Effector memory CD8-positive, alpha-beta T cell (primary cell): ENCODE results near the gene ACSL3.

Experiments
- ATAC-seq: fragments of 150-1000 bp; cut with Tn5 transposase; replicated peaks from 2 replicates; pipeline ENCODE4 v1.10.0; 2021; ENCODE audit warnings: mild to moderate bottlenecking, moderate library complexity
- DNase-seq, 3 experiments: peaks; one replicate each; pipeline ENCODE4 v3.0.0; 2021
- H3K27ac Mint-ChIP-seq, 2 donors: one replicate each; pipeline ENCODE4 v1.8.0; 2022; ENCODE audit warnings: mild to moderate bottlenecking in 2 of 2, mixed read lengths in 2 of 2, moderate library complexity in 2 of 2
- H3K27me3 Mint-ChIP-seq, 2 donors: one replicate each; pipeline ENCODE4 v1.8.0; 2022; ENCODE audit warnings: mixed read lengths in 2 of 2
- H3K36me3 Mint-ChIP-seq: one replicate; pipeline ENCODE4 v1.8.0; 2022; ENCODE audit warnings: mild to moderate bottlenecking, moderate library complexity, mixed read lengths; ENCODE audit not compliant: insufficient read depth
- H3K4me1 Mint-ChIP-seq, 2 donors: one replicate each; pipeline ENCODE4 v1.8.0; 2022; ENCODE audit warnings: low read depth in 2 of 2, mixed read lengths in 2 of 2
- H3K4me3 Mint-ChIP-seq, 2 donors: one replicate each; pipeline ENCODE4 v1.8.0; 2022; ENCODE audit warnings: mild to moderate bottlenecking in 2 of 2, mixed read lengths in 2 of 2, moderate library complexity in 2 of 2
- H3K9me3 Mint-ChIP-seq, 2 donors: one replicate each; pipeline ENCODE4 v1.8.0; 2022; ENCODE audit warnings: mixed read lengths in 2 of 2

The ACSL3 gene

GRCh38 chr2:222938327-222938726 is 77.5 kb downstream of the ACSL3 start:
- no peak for ATAC-seq
- peaks cover 26% of the 10 kb centered on the region for H3K36me3 Mint-ChIP-seq

GRCh38 chr2:222939208-222939856 is 78.5 kb downstream of the ACSL3 start:
- ATAC-seq (peak; percentile 90), DNase-seq (peak; percentile 49 to 62 (median 54))
- no peaks in the 10 kb centered on the region for H3K27me3 Mint-ChIP-seq
- H3K4me3 Mint-ChIP-seq: no peak overlapping the region
- H3K36me3 Mint-ChIP-seq: peaks cover 21% of the 10 kb centered on the region
- peaks cover 5 to 9% of the 10 kb centered on the region in 2 donors for H3K9me3 Mint-ChIP-seq
- H3K4me1 Mint-ChIP-seq: no peaks in the 10 kb centered on the region
- no peak overlapping the region for H3K27ac Mint-ChIP-seq

More at GRCh38 chr2:222938327-222938726, 77.5 kb downstream of the ACSL3 start:
- H3K4me3 Mint-ChIP-seq: no peak overlapping the region
- no peak for DNase-seq
- H3K4me1 Mint-ChIP-seq: no peaks in the 10 kb centered on the region
- no peak overlapping the region for H3K27ac Mint-ChIP-seq
- no peaks in the 10 kb centered on the region for H3K27me3 Mint-ChIP-seq
- peaks cover 5 to 9% of the 10 kb centered on the region in 2 donors for H3K9me3 Mint-ChIP-seq

GRCh38 chr2:222939979-222940378 is 79.1 kb downstream of the ACSL3 start:
- DNase-seq (no peak), ATAC-seq (no peak)
- H3K4me3 Mint-ChIP-seq: no peak overlapping the region
- peaks cover 16% of the 10 kb centered on the region for H3K36me3 Mint-ChIP-seq
- H3K27me3 Mint-ChIP-seq: no peaks in the 10 kb centered on the region
- H3K4me1 Mint-ChIP-seq: no peaks in the 10 kb centered on the region
- H3K9me3 Mint-ChIP-seq: peaks cover 5 to 9% of the 10 kb centered on the region in 2 donors
- no peak overlapping the region for H3K27ac Mint-ChIP-seq

- DNase-seq (no peak), ATAC-seq (no peak)
- Mint-ChIP-seq H3K27me3 (no peaks in the 10 kb centered on the region), H3K9me3 (peaks cover 4 to 9% of the 10 kb centered on the region in 2 donors), H3K4me1 (no peaks in the 10 kb centered on the region), H3K27ac (no peak overlapping the region), H3K4me3 (no peak overlapping the region), H3K36me3 (peaks cover 7% of the 10 kb centered on the region)
Measured at GRCh38 chr2:222941510-222942032, 80.7 kb downstream of the ACSL3 start.

GRCh38 chr2:222942561-222942960 is 81.7 kb downstream of the ACSL3 start:
- no peak overlapping the region for H3K4me3 Mint-ChIP-seq
- H3K27me3 Mint-ChIP-seq: no peaks in the 10 kb centered on the region
- H3K4me1 Mint-ChIP-seq: no peaks in the 10 kb centered on the region
- peaks cover 7% of the 10 kb centered on the region for H3K36me3 Mint-ChIP-seq
- DNase-seq (no peak), ATAC-seq (no peak)
- H3K9me3 Mint-ChIP-seq: peaks cover 3 to 5% of the 10 kb centered on the region in 2 donors
- no peak overlapping the region for H3K27ac Mint-ChIP-seq

GRCh38 chr2:222942977-222943376 is 82.1 kb downstream of the ACSL3 start:
- ATAC-seq: no peak
- H3K36me3 Mint-ChIP-seq: peaks cover 4% of the 10 kb centered on the region
- H3K9me3 Mint-ChIP-seq: peaks cover under 1 to 2% of the 10 kb centered on the region in 2 donors
- H3K27ac Mint-ChIP-seq: no peak overlapping the region
- H3K4me1 Mint-ChIP-seq: no peaks in the 10 kb centered on the region
- no peak overlapping the region for H3K4me3 Mint-ChIP-seq
- DNase-seq: no peak
- H3K27me3 Mint-ChIP-seq: no peaks in the 10 kb centered on the region

GRCh38 chr2:222943820-222944219 is 83.0 kb downstream of the ACSL3 start:
- no peak overlapping the region for H3K4me3 Mint-ChIP-seq
- H3K36me3 Mint-ChIP-seq: peaks cover 4% of the 10 kb centered on the region
- no peak overlapping the region for H3K27ac Mint-ChIP-seq
- peaks cover 0 to 2% of the 10 kb centered on the region in 2 donors for H3K9me3 Mint-ChIP-seq
- no peak for DNase-seq
- H3K4me1 Mint-ChIP-seq: no peaks in the 10 kb centered on the region
- ATAC-seq: no peak
- H3K27me3 Mint-ChIP-seq: no peaks in the 10 kb centered on the region

- no peaks in the 10 kb centered on the region for H3K4me1 Mint-ChIP-seq
- H3K27me3 Mint-ChIP-seq: no peaks in the 10 kb centered on the region
Measured at GRCh38 chr2:222944552-222944951, 83.7 kb downstream of the ACSL3 start.

GRCh38 chr2:222944971-222945740 is 84.3 kb downstream of the ACSL3 start:
- no peak overlapping the region for H3K27ac Mint-ChIP-seq
- H3K36me3 Mint-ChIP-seq: peaks cover 4% of the 10 kb centered on the region
- no peak overlapping the region for H3K4me3 Mint-ChIP-seq
- ATAC-seq: no peak
- no peaks in the 10 kb centered on the region for H3K4me1 Mint-ChIP-seq
- DNase-seq: no peak
- no peaks in the 10 kb centered on the region for H3K9me3 Mint-ChIP-seq
- H3K27me3 Mint-ChIP-seq: no peaks in the 10 kb centered on the region

More at GRCh38 chr2:222944552-222944951, 83.7 kb downstream of the ACSL3 start:
- H3K27ac Mint-ChIP-seq: no peak overlapping the region
- no peaks in the 10 kb centered on the region for H3K9me3 Mint-ChIP-seq
- H3K36me3 Mint-ChIP-seq: peaks cover 4% of the 10 kb centered on the region
- ATAC-seq (no peak), DNase-seq (no peak)
- no peak overlapping the region for H3K4me3 Mint-ChIP-seq

- H3K27ac Mint-ChIP-seq: no peak overlapping the region
- H3K9me3 Mint-ChIP-seq: no peaks in the 10 kb centered on the region
- peaks cover 4% of the 10 kb centered on the region for H3K36me3 Mint-ChIP-seq
- peaks cover 0 to 3% of the 10 kb centered on the region in 2 donors for H3K27me3 Mint-ChIP-seq
- no peak for ATAC-seq
- H3K4me1 Mint-ChIP-seq: no peaks in the 10 kb centered on the region
- H3K4me3 Mint-ChIP-seq: no peak overlapping the region
- DNase-seq: no peak
Measured at GRCh38 chr2:222945887-222946286, 85.1 kb downstream of the ACSL3 start.

- ATAC-seq: no peak
- H3K4me1 Mint-ChIP-seq: no peaks in the 10 kb centered on the region
- H3K36me3 Mint-ChIP-seq: no peaks in the 10 kb centered on the region
- H3K4me3 Mint-ChIP-seq: no peak overlapping the region
- no peaks in the 10 kb centered on the region for H3K9me3 Mint-ChIP-seq
- H3K27ac Mint-ChIP-seq: no peak overlapping the region
- DNase-seq: no peak
- H3K27me3 Mint-ChIP-seq: peaks cover 0 to 7% of the 10 kb centered on the region in 2 donors
Measured at GRCh38 chr2:222946700-222947287, 86.0 kb downstream of the ACSL3 start.

- H3K27ac Mint-ChIP-seq: no peak overlapping the region
- ATAC-seq: no peak
- H3K27me3 Mint-ChIP-seq: peaks cover 10 to 19% of the 10 kb centered on the region in 2 donors
- H3K36me3 Mint-ChIP-seq: no peaks in the 10 kb centered on the region
- H3K4me3 Mint-ChIP-seq: no peak overlapping the region
- no peaks in the 10 kb centered on the region for H3K4me1 Mint-ChIP-seq
- DNase-seq: no peak
- H3K9me3 Mint-ChIP-seq: no peaks in the 10 kb centered on the region
Measured at GRCh38 chr2:222949073-222949472, 88.2 kb downstream of the ACSL3 start.

GRCh38 chr2:222949690-222950323 is 89.0 kb downstream of the ACSL3 start:
- H3K9me3 Mint-ChIP-seq: no peaks in the 10 kb centered on the region
- H3K4me3 Mint-ChIP-seq: no peak overlapping the region
- H3K27ac Mint-ChIP-seq: no peak overlapping the region
- H3K4me1 Mint-ChIP-seq: no peaks in the 10 kb centered on the region
- H3K27me3 Mint-ChIP-seq: peaks cover 15 to 25% of the 10 kb centered on the region in 2 donors
- no peaks in the 10 kb centered on the region for H3K36me3 Mint-ChIP-seq
- no peak for ATAC-seq
- DNase-seq: no peak
